ENCODE measurements around the gene ATF4. TPM values are rescaled to one million over a fixed set of nuclear protein-coding genes. Genes with fewer than 3 reads are reported as not detected.

Gene ATF4
- total RNA-seq, 1 experiment from 2014 or later, result 608 TPM

DNA sequence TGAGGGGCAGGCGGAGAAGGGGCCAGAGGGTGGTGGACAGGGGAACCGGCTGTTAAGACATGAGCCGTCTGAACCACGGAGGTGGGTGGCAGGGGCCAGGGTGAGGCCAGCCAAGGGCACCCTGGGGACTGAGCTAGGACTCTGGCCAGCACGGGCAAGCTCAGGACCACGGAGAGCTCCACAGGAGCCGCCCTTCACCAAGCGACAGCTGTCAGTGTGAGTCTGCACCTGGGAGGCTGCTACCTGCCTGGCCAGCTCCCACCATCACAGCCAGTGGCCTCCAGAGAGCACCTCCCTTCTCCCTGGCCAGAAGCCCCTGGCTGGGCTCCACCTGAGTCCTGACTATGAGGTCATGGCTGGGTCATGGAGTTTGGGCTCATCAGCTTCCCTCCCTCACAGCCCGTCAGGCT lies 41.9 kb upstream of the ATF4 start:
- intact Hi-C loops (cut with micrococcal nuclease), result no loop called here
- BruUV-seq (replicated peaks), result no TSS peak
- H3K27ac ChIP-seq (ENCODE audit: low read depth, low read length), result no peak overlapping the region
- ChIA-PET RAD21 (ENCODE audit: low non-redundant PET in 1 of 2, low total read pairs in 2 of 2, uncharacterized antibody in 2 of 2, unreplicated experiment in 2 of 2) (no interaction called here), POLR2A (interaction anchor here (0.7 kb wide), 1 partner anchor 48 kb away, joined by 4 read pairs; no protein-coding TSS in a partner anchor), CTCF (interaction anchor here (1.2 kb wide), 1 partner anchor 561 kb away, joined by 3 read pairs; no protein-coding TSS in a partner anchor)
- ATAC-seq, result peak; percentile 76
- no peak for DNase-seq (ENCODE audit: low read depth, low spot score)
- H3K9me3 ChIP-seq (ENCODE audit: control insufficient read depth in 1 of 2, insufficient read depth in 1 of 2, low read depth in 1 of 2, low read length in 2 of 2), result no peaks in the 10 kb centered on the region
- H3K9ac ChIP-seq (ENCODE audit: low read length), result no peak overlapping the region
- H3K79me2 ChIP-seq (ENCODE audit: insufficient read depth, low read length), result no peaks in the 10 kb centered on the region
- no peak overlapping the region for H2AFZ ChIP-seq (ENCODE audit: low read depth, low read length, poor library complexity, severe bottlenecking)
- H3K4me2 ChIP-seq (ENCODE audit: low read length), result no peak overlapping the region
- TF ChIP-seq SP1 (IDR thresholded peaks at IDR 0.05; ENCODE audit: low read depth), result no peak
- TF ChIP-seq, protein P1, sequence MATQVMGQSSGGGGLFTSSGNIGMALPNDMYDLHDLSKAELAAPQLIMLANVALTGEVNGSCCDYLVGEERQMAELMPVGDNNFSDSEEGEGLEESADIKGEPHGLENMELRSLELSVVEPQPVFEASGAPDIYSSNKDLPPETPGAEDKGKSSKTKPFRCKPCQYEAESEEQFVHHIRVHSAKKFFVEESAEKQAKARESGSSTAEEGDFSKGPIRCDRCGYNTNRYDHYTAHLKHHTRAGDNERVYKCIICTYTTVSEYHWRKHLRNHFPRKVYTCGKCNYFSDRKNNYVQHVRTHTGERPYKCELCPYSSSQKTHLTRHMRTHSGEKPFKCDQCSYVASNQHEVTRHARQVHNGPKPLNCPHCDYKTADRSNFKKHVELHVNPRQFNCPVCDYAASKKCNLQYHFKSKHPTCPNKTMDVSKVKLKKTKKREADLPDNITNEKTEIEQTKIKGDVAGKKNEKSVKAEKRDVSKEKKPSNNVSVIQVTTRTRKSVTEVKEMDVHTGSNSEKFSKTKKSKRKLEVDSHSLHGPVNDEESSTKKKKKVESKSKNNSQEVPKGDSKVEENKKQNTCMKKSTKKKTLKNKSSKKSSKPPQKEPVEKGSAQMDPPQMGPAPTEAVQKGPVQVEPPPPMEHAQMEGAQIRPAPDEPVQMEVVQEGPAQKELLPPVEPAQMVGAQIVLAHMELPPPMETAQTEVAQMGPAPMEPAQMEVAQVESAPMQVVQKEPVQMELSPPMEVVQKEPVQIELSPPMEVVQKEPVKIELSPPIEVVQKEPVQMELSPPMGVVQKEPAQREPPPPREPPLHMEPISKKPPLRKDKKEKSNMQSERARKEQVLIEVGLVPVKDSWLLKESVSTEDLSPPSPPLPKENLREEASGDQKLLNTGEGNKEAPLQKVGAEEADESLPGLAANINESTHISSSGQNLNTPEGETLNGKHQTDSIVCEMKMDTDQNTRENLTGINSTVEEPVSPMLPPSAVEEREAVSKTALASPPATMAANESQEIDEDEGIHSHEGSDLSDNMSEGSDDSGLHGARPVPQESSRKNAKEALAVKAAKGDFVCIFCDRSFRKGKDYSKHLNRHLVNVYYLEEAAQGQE (IDR thresholded peaks at IDR 0.05; ENCODE audit: low read depth), result peak; percentile 93
- H3K9me2 ChIP-seq (ENCODE audit: insufficient read depth), result no peaks in the 10 kb centered on the region
- no peaks in the 10 kb centered on the region for H3K36me3 ChIP-seq (ENCODE audit: control insufficient read depth in 1 of 2, insufficient read depth in 2 of 2, low read length in 2 of 2)
- no peaks in the 10 kb centered on the region for H3K27me3 ChIP-seq (ENCODE audit: insufficient read depth, low read length)
- H4K20me1 ChIP-seq (ENCODE audit: insufficient read depth), result no peaks in the 10 kb centered on the region
- H3K4me3 ChIP-seq (replicated peaks in 1 of 2; ENCODE audit: low read depth in 1 of 2, low read length in 2 of 2), result no peak overlapping the region
- no peaks in the 10 kb centered on the region for H3K4me1 ChIP-seq (ENCODE audit: control insufficient read depth in 1 of 2, insufficient read depth in 2 of 2, low read length in 2 of 2)

DNA sequence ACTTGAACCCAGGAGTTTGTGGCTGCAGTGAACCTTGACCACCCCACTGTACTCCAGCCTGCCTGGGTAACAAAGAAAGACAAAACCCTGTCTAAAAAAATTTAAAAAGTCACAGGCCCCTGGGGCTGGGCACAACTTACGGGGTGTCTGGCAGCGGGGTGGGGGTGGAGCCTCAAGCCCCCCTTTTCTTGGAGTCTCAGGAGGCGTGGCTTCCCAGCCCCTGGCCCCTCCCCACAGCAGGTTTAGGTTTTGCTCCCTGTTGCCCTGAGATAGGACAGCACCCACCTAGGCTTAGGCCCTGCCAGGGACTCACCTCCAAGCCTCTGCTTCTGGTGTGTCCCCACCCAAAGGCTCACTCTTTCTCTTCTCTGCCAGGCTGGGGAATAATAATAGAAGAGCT lies 41.1 kb upstream of the ATF4 start:
- BruUV-seq (replicated peaks), result no TSS peak
- ATAC-seq (0 out of 2 replicates have a peak, but pooled peaks have one; percentile 18), DNase-seq (ENCODE audit: low read depth, low spot score) (no peak)
- H3K27ac ChIP-seq (ENCODE audit: low read depth, low read length), result no peak overlapping the region
- no peaks in the 10 kb centered on the region for H3K36me3 ChIP-seq (ENCODE audit: control insufficient read depth in 1 of 2, insufficient read depth in 2 of 2, low read length in 2 of 2)
- H3K4me2 ChIP-seq (ENCODE audit: low read length), result no peak overlapping the region
- no peaks in the 10 kb centered on the region for H3K9me3 ChIP-seq (ENCODE audit: control insufficient read depth in 1 of 2, insufficient read depth in 1 of 2, low read depth in 1 of 2, low read length in 2 of 2)
- no peaks in the 10 kb centered on the region for H3K27me3 ChIP-seq (ENCODE audit: insufficient read depth, low read length)
- no peak overlapping the region for H3K9ac ChIP-seq (ENCODE audit: low read length)
- CTCF ChIA-PET, result no interaction called here
- POLR2A ChIA-PET, result interaction anchor here (0.7 kb wide), 1 partner anchor 47 kb away, joined by 4 read pairs; no protein-coding TSS in a partner anchor
- no peak overlapping the region for H2AFZ ChIP-seq (ENCODE audit: low read depth, low read length, poor library complexity, severe bottlenecking)
- no peaks in the 10 kb centered on the region for H4K20me1 ChIP-seq (ENCODE audit: insufficient read depth)
- no peaks in the 10 kb centered on the region for H3K4me1 ChIP-seq (ENCODE audit: control insufficient read depth in 1 of 2, insufficient read depth in 2 of 2, low read length in 2 of 2)
- RAD21 ChIA-PET (ENCODE audit: low non-redundant PET in 1 of 2, low total read pairs in 2 of 2, uncharacterized antibody in 2 of 2, unreplicated experiment in 2 of 2), result no interaction called here
- H3K9me2 ChIP-seq (ENCODE audit: insufficient read depth), result no peaks in the 10 kb centered on the region
- no peaks in the 10 kb centered on the region for H3K79me2 ChIP-seq (ENCODE audit: insufficient read depth, low read length)
- intact Hi-C loops (cut with micrococcal nuclease), result no loop called here
- H3K4me3 ChIP-seq (replicated peaks in 1 of 2; ENCODE audit: low read depth in 1 of 2, low read length in 2 of 2), result no peak overlapping the region
- TF ChIP-seq, protein P2, sequence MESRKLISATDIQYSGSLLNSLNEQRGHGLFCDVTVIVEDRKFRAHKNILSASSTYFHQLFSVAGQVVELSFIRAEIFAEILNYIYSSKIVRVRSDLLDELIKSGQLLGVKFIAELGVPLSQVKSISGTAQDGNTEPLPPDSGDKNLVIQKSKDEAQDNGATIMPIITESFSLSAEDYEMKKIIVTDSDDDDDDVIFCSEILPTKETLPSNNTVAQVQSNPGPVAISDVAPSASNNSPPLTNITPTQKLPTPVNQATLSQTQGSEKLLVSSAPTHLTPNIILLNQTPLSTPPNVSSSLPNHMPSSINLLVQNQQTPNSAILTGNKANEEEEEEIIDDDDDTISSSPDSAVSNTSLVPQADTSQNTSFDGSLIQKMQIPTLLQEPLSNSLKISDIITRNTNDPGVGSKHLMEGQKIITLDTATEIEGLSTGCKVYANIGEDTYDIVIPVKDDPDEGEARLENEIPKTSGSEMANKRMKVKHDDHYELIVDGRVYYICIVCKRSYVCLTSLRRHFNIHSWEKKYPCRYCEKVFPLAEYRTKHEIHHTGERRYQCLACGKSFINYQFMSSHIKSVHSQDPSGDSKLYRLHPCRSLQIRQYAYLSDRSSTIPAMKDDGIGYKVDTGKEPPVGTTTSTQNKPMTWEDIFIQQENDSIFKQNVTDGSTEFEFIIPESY (IDR thresholded peaks at IDR 0.05; ENCODE audit: extremely low read depth, insufficient replicate concordance, low read length), result no peak
- TF ChIP-seq, protein P3, sequence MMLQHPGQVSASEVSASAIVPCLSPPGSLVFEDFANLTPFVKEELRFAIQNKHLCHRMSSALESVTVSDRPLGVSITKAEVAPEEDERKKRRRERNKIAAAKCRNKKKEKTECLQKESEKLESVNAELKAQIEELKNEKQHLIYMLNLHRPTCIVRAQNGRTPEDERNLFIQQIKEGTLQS (IDR thresholded peaks at IDR 0.05), result no peak
- TF ChIP-seq, protein P1 (IDR thresholded peaks at IDR 0.05; ENCODE audit: low read depth), result no peak
- TF ChIP-seq, protein P4, sequence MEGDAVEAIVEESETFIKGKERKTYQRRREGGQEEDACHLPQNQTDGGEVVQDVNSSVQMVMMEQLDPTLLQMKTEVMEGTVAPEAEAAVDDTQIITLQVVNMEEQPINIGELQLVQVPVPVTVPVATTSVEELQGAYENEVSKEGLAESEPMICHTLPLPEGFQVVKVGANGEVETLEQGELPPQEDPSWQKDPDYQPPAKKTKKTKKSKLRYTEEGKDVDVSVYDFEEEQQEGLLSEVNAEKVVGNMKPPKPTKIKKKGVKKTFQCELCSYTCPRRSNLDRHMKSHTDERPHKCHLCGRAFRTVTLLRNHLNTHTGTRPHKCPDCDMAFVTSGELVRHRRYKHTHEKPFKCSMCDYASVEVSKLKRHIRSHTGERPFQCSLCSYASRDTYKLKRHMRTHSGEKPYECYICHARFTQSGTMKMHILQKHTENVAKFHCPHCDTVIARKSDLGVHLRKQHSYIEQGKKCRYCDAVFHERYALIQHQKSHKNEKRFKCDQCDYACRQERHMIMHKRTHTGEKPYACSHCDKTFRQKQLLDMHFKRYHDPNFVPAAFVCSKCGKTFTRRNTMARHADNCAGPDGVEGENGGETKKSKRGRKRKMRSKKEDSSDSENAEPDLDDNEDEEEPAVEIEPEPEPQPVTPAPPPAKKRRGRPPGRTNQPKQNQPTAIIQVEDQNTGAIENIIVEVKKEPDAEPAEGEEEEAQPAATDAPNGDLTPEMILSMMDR (IDR thresholded peaks at IDR 0.05 in 2 of 3, conservative IDR thresholded peaks at IDR 0.05 in 1 of 3; ENCODE audit: borderline replicate concordance in 1 of 3, insufficient read depth in 1 of 3, low read depth in 2 of 3, low read length in 2 of 3), result no peak
- TF ChIP-seq POLR2A (IDR thresholded peaks at IDR 0.05; ENCODE audit: borderline replicate concordance, extremely low read depth, insufficient read depth, insufficient read length), result no peak
